Suppressor macrophage treated with lipopolysaccharide for 1 hour (primary cell): ENCODE measurements around the gene MAP3K14.
"Not testable (repeated sequence)": the region's sequence is repeated elsewhere in the genome, so short reads cannot be mapped to it uniquely, and the experiment has no call there.

Source experiments
- DNase-seq, 3 donors: peaks; one replicate each; pipeline ENCODE4 v3.0.0-alpha.2; 2020 to 2022

Gene MAP3K14

DNA sequence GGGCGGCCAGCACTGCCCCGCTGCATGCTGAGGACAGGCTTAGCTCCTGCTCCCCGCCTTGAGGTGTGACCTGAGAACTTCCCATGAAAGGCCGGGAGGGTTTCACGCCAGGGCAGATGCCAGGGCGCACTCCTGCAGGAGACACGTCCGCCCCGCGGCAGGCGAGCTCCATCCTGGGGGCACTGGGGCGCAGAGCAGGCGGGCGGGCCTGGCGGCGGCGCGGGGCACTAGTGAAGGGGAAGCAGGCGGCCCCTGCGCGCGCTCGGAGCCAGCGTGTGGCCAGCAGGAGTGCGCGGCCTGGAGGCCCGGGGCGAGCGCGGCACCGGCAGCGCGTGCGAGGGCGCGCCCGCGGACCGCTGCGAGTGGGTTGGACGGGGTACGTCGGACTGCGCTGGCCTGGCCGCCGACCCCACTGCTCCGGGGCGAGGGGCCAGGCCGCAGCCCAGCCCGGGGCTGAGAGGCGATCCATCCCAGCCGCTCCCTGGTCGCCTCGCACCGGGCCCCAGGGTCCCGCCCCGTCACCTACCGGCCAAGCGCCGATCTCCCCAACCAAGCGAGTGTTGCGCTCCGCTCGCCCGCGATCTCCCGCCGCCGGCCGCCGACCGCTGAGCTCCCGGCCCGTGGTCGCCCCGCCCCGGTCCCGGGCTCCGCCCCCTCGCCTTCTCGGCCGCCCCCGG, at the start of gene MAP3K14:
MAP3K14 (minus strand) TSS at position 587 of the 677 bp plus-strand sequence. CDS start 26,275 bp downstream, outside the sequence.
- peak; percentile 84 to 93 (median 85) for DNase-seq

- no peak for DNase-seq
Observed at GRCh38 chr17:45366049-45366448, 49.2 kb upstream of the MAP3K14 start.

DNA sequence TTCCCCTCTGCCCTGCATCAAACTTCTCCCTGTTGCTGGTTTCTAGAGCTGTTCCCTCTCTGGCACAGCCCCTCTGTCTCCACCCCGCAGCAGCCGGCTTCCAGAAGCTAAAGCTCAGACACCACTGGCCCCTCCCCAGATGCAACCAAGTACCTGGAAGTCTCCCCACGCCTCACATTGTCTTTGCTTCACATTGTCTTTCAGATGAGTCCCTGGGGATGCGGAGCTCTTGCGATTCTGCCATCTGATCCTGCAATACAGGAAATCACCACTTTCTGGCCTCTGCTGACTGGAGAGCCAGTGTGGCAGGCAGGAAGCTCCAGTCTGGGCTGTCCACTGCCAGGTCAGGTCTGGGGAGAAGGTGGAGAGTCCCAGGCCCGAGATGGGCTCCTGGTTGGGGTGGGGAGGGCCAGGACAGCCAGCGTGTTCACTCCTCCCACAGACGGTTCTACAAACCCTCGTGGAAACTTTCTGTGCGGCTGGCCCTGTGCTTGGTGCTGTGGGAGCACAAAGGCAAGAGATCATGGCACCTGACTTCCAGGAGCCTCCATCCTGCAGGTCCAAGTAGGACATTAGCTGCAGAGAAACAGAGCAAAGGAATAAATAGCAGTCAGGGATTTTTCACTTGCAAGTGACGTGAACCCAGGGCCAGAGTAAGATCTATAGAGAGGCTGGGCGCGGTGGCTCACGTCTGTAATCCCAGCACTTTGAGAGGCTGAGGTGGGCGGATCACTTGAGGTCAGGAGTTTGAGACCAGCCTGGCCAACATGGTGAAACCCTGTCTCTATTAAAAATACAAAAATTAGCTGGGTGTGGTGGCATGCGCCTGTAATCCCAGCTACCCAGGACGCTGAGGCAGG, 47.9 kb upstream of the MAP3K14 start:
- DNase-seq, result peak; percentile 48 to 51 (median 49)

DNA sequence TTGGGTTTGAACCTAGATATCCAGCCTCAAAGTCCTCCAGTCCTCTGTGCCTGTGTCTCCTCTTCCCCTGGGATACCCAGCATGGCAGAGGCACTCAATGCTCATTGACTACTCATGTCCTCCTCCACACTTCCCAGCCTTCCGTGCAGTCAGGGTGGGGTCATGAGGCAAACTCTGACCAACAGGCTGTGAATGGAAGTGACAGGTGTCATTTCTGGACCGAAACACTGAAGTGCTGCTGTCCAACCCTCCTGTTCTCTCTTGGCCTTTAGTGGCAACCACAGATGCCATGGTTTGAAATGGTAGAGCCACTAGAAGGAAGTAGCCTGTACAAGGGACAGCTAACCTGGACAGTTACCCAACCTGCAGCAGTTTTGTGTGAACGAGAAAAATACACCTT, 46.7 kb upstream of the MAP3K14 start:
- no peak for DNase-seq

DNA sequence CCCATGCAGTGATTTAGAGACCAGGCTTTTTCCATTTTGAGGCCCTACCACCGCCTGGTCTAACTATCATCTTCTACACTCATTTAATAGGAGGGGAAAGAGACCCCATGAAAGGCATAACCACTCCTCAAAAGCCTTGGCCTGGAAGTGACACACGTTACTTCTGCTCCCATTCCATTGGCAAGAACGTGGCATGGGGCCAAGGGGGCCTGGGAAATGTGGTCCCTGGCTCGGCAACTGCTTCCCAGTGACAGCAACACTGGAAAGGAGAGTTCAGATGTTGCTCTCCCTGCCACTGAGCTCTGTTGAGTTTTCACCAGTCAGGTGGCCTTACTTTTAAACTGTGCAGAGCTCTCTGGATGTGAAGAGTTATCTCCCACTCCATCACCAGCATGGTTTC, 45.2 kb upstream of the MAP3K14 start:
- DNase-seq, result no peak

DNA sequence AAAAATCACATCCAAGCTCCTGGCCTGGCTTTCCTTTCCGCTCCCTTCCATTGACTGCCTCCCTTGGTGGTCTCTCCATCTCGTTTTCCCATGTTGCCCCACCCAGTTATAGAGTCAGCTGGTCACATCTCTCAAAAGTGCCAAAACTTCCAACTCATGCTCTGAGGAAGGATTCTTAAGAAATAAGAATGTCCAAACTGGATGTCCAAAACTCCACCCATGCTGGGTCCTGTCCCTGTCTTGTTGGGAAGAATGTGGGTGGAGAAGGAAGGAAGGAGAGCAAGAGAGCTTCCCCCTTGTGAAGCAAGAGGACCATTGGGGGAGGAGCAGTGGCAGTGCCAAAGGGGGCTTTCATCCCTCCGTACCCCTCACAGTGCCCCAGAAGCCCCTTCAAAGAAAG, 44.6 kb upstream of the MAP3K14 start:
- DNase-seq, result no peak

DNA sequence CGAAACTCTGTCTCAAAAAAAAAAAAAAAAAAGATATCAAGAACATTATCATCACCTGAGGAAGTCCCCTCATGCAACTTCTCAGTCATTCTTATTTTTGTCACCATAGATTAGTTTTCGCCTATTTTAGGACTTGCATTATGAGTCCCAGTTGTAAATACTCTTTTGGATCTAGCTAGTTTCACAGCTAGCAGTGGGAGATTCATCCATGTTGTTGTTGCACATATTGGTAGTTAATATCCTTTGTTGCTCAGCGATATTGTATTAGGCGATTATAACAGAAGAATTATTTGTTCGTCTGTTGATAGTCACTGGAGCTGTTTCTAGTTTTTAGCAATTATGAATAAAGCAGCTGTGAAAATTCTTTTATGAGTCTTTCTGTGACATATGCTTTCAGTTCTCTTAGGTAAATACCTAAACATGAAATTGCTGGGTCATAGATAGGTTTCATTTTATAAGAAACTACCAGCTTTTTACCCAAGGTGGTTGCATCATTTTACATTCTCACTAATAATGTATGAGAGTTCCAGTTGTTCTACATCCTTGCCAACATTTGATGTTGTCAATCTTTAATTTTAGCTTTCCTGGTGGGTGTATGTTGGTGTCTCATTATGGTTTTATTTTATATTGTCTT, 40.7 kb upstream of the MAP3K14 start:
- DNase-seq, result peak in 2 of 3 donors; percentile 18 to 60

DNA sequence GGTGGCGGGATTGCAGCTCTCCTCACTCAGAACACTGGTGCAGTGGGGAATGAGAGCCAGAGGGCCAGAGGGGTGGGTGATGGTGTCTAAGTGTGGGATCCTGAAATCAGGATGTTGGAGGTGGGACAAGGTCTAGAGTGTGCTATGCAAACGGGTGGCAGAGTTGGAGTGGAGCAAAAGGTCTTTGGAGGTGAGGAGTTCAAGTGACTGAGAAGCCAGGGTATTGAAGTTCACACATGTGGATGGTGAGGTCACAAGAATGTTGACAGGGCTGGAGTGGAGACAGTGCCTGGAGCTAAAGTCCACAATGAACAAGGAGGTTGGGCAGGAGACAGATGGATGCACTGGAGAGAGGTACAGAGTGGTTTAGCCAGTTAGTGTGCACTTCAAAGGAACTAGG, 38.3 kb upstream of the MAP3K14 start:
- DNase-seq, result no peak

- peak; percentile 92 to 95 (median 95) for DNase-seq
Observed at GRCh38 chr17:45353043-45353442, 36.2 kb upstream of the MAP3K14 start.

GRCh38 chr17:45351831-45352230, 35.0 kb upstream of the MAP3K14 start:
- DNase-seq, result no peak

GRCh38 chr17:45347444-45347843, 30.6 kb upstream of the MAP3K14 start:
- DNase-seq, result no peak

- DNase-seq, result no peak
Observed at GRCh38 chr17:45346216-45347015, 29.6 kb upstream of the MAP3K14 start.

- peak in 2 of 3 donors; percentile 34 to 43 for DNase-seq
Observed at GRCh38 chr17:45345554-45346215, 28.9 kb upstream of the MAP3K14 start.

DNA sequence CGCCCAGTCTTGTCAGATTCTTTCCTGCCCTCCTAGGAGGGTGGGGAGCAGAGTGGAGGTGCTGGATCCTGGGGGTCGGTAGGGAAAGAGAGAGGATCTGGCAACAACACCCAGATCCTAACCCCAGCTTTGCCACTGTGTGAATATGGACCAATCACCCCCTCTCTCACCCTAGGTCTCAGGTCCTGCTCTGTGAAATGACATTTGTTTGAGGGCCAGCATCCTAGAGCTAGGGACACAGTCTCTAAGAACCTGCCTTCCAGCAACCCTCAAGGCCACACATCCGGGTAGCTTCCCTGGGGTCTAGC, 28.4 kb upstream of the MAP3K14 start:
- DNase-seq, result no peak

GRCh38 chr17:45343967-45344664, 27.3 kb upstream of the MAP3K14 start:
- not testable (repeated sequence) for DNase-seq

GRCh38 chr17:45342871-45343526, 26.2 kb upstream of the MAP3K14 start:
- DNase-seq, result no peak

GRCh38 chr17:45342306-45342705, 25.5 kb upstream of the MAP3K14 start:
- DNase-seq, result no peak

GRCh38 chr17:45341533-45342158, 24.8 kb upstream of the MAP3K14 start:
- DNase-seq, result no peak

GRCh38 chr17:45339646-45340605, 23.1 kb upstream of the MAP3K14 start:
- DNase-seq, result no peak
